Cardiac muscle cell (in vitro differentiated cells and primary cell): ENCODE data around the gene NTF3. TPM values are rescaled to one million over a fixed set of nuclear protein-coding genes. Genes with fewer than 3 reads are reported as not detected.

Experiments
- DNase-seq, 2 donors: peaks; one replicate each; pipeline versions ENCODE4 v3.0.0 to v3.0.0-alpha.2; 2010 to 2017; ENCODE audit warnings: low read depth in 1 of 2, low spot score in 1 of 2
- H3K27ac ChIP-seq: fragments of 200-600 bp; sonication (generic); 2 replicates; pipeline ENCODE4 v1.5.1; 2016
- H3K27me3 ChIP-seq: fragments of 200-600 bp; sonication (generic); 2 replicates; pipeline ENCODE4 v1.6.0; 2016; ENCODE audit warnings: control low read depth
- H3K36me3 ChIP-seq: fragments of 200-600 bp; sonication (generic); 2 replicates; pipeline ENCODE4 v1.5.1; 2016; ENCODE audit warnings: control low read depth
- H3K4me1 ChIP-seq: fragments of 200-600 bp; sonication (generic); 2 replicates; pipeline ENCODE4 v1.8.1; 2017; ENCODE audit warnings: low read depth, mild to moderate bottlenecking, mixed run types
- H3K4me3 ChIP-seq: fragments of 200-600 bp; sonication (generic); 2 replicates; pipeline ENCODE4 v1.5.1; 2016; ENCODE audit warnings: mild to moderate bottlenecking
- H3K9me3 ChIP-seq: fragments of 200-600 bp; sonication (generic); 2 replicates; pipeline ENCODE4 v1.5.1; 2017; ENCODE audit warnings: low read depth, mild to moderate bottlenecking, control low read depth
- polyA plus RNA-seq: library from polyadenylated mRNA; unstranded; fragments of >200 nt; fragmentation: Nextera tagmentation; extraction: Ambion mirVana; gene quantifications from 2 replicates; pipeline ENCODE4 v1.2.1, GENCODE V29; 2016
- total RNA-seq: library from RNA; depleted of rRNA; stranded (reverse); fragments of >200 nt; gene quantifications from 2 replicates; pipeline ENCODE4 v1.2.3, GENCODE V29; 2016
- TF ChIP-seq, protein P1 (sequence below): IDR thresholded peaks from 2 replicates; pipeline ENCODE4 v1.5.1; 2012; ENCODE audit warnings: low read depth, mild to moderate bottlenecking, low read length

Gene NTF3
- total and polyA plus RNA-seq, 2 experiments from 2014 or later, result 3.9 to 4.7 TPM

DNA sequence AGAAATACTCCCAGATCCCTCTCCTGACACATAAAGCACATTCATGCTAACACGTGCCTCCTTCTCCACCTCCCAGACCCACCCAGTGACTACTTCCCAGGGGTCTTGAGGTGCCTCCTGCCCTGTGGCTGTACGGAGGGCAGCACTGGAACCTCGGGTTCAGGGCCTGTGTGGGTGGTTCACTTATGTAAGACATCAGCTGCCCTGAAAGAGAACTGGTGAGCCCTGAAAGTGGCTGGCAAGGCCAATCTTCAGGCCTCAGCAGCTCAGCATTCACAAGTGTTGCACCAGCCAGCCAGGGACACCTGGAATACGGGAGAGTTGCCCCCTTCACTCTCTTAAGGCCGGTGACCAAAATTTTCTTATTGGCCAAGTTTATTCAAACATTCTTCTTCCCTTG, 38.9 kb upstream of the NTF3 start:
- Histone ChIP-seq H3K27me3 (no peaks in the 10 kb centered on the region), H3K9me3 (no peaks in the 10 kb centered on the region), H3K27ac (no peak overlapping the region), H3K4me1 (no peaks in the 10 kb centered on the region), H3K36me3 (no peaks in the 10 kb centered on the region), H3K4me3 (no peak overlapping the region)
- TF ChIP-seq, protein P1, sequence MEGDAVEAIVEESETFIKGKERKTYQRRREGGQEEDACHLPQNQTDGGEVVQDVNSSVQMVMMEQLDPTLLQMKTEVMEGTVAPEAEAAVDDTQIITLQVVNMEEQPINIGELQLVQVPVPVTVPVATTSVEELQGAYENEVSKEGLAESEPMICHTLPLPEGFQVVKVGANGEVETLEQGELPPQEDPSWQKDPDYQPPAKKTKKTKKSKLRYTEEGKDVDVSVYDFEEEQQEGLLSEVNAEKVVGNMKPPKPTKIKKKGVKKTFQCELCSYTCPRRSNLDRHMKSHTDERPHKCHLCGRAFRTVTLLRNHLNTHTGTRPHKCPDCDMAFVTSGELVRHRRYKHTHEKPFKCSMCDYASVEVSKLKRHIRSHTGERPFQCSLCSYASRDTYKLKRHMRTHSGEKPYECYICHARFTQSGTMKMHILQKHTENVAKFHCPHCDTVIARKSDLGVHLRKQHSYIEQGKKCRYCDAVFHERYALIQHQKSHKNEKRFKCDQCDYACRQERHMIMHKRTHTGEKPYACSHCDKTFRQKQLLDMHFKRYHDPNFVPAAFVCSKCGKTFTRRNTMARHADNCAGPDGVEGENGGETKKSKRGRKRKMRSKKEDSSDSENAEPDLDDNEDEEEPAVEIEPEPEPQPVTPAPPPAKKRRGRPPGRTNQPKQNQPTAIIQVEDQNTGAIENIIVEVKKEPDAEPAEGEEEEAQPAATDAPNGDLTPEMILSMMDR, result no peak
- no peak for DNase-seq

DNA sequence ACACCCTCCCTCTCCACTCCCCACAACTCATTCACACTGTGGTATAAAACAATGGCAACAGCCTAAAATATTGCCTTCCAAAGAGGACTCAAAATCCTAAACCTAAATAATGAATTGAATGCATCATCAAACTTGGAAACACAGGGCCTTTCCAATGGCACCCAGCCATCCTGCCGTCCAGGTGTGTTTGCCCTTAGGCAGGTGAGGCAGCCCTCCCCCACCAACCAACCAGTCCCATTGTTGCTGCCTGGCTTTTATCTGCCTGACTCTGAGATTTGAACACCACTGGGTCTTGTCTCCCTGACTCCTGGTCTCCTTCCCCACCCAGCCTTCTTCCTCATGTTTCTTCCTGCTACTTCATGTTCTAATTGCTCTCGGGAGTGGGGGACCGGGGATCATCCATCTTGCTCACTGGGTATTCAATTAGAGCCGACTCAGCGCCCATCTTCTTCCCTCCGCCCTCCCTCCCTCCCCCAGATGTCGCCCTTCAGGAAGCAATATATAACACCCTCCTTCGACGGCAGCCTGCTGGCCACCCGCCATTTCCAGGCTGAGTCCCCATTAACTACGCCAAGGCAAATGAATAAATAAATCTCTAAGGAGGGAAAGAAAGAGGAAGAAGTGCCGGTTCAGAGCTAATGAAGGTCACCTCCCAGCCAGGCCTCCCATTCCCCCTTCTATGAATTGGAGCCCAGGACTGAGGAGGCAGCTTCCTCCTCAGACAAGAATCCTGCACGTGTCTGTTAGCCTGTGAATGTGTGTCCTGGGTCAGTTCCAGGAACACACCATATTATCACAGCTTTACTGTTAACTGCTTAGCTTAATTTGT, 36.3 kb upstream of the NTF3 start:
- no peak overlapping the region for H3K4me3 ChIP-seq
- no peaks in the 10 kb centered on the region for H3K4me1 ChIP-seq
- TF ChIP-seq, protein P1, result no peak
- H3K9me3 ChIP-seq, result no peaks in the 10 kb centered on the region
- no peaks in the 10 kb centered on the region for H3K27me3 ChIP-seq
- H3K27ac ChIP-seq, result no peak overlapping the region
- no peak for DNase-seq
- H3K36me3 ChIP-seq, result no peaks in the 10 kb centered on the region

DNA sequence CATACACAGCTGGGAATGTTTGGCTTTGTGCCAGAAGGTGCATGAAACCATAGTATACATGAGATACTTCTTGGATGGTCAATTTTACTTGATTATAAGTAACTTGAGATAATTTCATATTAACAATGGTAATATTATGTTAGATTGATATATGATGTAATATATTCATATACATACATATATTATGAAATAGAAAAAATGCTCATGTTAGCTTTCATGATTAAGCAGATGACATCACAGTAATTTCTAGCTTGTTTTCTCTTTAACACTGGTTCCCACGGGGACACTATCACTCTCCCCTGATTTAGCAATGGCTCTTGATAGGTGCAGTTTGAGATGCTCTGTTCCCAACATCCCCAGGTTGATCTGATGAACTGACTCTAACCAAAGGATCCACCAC, 35.4 kb upstream of the NTF3 start:
- no peaks in the 10 kb centered on the region for H3K36me3 ChIP-seq
- no peaks in the 10 kb centered on the region for H3K27me3 ChIP-seq
- H3K27ac ChIP-seq, result no peak overlapping the region
- H3K4me1 ChIP-seq, result peaks cover under 1% of the 10 kb centered on the region
- H3K9me3 ChIP-seq, result no peaks in the 10 kb centered on the region
- no peak overlapping the region for H3K4me3 ChIP-seq
- DNase-seq, result no peak
- TF ChIP-seq, protein P1, result no peak

DNA sequence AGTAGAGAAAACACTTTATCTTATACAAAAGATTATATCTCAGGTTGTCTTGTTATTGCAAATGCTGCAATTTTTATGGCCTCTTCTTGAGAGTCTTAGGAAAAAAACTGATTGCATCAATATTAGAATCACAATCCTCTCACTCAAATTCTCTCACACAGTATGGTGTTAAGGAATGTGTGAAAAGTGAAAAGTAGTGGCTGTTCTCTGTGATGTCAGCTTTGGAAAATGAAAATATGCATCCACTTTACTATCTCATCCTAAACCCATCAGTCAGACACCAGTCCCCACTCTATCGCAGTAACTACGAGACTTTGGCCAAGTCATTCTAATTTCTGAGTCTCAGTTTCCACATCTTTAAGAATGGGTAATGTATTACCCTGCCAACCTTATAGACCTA, 32.6 kb upstream of the NTF3 start:
- no peaks in the 10 kb centered on the region for H3K27me3 ChIP-seq
- peaks cover 7% of the 10 kb centered on the region for H3K4me1 ChIP-seq
- H3K27ac ChIP-seq, result no peak overlapping the region
- H3K36me3 ChIP-seq, result no peaks in the 10 kb centered on the region
- H3K9me3 ChIP-seq, result no peaks in the 10 kb centered on the region
- no peak overlapping the region for H3K4me3 ChIP-seq
- DNase-seq, result no peak
- TF ChIP-seq, protein P1, result no peak

DNA sequence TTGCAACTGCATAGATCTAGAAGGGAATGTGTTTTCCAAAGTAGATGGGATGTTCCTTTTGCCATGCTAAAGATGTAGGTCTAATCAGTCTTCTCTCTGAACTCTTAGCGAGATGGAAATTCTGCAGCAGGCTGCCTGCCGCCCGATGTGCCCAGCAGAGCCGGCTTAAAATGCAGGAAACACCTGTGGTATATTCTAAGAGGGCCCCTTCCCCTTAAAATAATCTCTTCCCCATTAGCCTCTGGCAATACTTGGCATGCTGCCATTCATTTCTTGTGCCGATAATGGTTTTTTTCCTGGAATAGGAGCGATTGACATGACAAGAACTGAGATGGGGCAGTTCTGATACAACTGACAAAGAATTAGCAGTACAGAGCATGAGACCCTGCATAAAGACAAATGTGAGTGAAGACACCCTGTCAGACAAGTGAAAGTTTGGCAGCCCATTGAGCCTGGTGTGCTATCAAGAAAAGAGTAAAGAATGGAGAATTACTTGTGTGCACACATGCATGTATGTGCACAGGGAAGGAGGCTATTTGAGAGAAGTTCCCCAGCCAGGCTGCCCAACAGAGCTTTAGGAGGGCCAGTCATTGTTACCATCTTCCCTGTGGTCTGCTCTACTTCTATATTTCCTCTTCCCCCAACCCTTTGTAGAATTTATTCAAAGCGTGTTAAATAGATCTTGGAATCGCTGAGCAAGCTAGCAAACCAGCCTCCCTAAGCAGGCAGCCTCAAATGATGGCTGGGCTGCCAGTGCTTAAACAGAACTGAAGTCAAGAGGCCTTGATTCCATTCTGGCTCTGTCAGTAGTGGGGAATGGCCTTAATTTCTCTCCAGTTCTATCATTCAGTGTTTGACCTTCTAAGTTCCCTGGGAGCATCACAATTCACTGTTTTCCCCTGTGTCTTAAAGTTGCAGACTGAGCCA, 29.6 kb upstream of the NTF3 start:
- no peak overlapping the region for H3K27ac ChIP-seq

More for the DNA sequence above, 29.6 kb upstream of the NTF3 start:
- H3K36me3 ChIP-seq, result no peaks in the 10 kb centered on the region
- H3K27me3 ChIP-seq, result no peaks in the 10 kb centered on the region
- H3K4me1 ChIP-seq, result peaks cover 12% of the 10 kb centered on the region
- no peak overlapping the region for H3K4me3 ChIP-seq
- DNase-seq, result no peak
- H3K9me3 ChIP-seq, result no peaks in the 10 kb centered on the region
- TF ChIP-seq, protein P1, result no peak
